Fibroblast of skin of left biceps (primary cell): ENCODE data around the gene CEP350.
"Not testable (repeated sequence)": the region's sequence is repeated elsewhere in the genome, so short reads cannot be mapped to it uniquely, and the experiment has no call there.

Source experiments
- DNase-seq, 2 experiments: peaks; one replicate each; pipeline ENCODE4 v3.0.0-alpha.2; 2013; ENCODE audit warnings: low read depth in 2 of 2

The CEP350 gene

DNA sequence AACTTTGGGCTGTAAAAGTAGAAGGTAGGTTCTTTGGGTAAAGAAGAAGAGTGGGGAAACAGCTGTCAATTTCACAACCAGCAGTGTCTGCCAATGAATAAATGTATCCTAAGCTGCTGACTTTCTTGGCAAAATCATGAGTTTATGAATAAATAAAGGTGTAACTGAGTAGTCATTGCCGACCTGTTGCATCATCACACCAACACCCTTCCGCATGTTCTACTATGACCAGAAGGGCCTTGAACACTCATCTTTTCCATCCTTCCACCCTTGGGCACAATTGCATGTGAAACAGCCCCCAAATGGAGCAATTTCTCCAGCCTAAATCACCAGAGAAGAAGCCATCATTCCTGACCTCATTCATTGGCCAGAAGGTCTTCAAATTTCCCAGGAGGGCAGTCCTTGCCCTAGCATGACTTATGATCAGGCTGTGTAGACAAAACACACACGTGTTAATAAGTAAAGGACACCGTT, 168.9 kb downstream of the CEP350 start:
- no peak for DNase-seq

DNA sequence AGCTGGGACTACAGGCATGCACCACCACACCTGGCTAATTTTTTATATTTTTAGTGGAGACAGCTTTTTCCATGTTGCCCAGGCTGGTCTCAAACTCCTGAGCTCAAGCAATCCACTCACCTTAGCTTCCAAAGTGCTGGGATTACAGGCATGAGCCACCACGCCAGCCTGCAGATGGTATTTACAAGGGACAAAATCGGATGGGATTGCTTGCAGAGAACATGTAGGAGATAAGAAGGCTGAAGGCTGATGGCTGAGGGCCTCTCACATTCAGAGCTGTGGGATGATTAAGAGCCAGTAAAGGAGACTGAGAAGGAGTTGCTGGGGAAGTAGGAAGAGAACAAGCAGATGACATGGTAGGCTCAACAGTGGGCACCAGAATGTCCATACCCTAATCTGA, 176.0 kb downstream of the CEP350 start:
- no peak for DNase-seq

DNA sequence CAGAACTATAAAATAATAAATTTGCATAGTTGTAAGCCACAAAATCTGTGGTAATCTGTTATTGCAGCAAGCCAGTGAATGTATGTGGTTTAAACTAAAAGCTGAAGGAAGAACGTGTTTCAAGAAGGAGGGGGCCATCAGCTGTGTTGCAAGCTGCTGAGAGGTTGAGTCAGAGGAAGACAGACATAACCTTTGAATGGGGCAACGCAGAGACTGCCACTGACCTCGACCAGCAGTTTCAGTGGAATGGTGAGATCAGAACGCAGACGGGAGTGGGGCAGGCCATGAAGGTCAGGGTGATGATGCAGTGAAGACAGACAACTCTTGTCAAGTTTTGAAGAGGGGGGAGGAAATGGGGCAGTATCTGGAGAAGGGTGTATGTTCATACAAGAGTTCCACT, 176.9 kb downstream of the CEP350 start:
- DNase-seq: peak; percentile 65 to 66

DNA sequence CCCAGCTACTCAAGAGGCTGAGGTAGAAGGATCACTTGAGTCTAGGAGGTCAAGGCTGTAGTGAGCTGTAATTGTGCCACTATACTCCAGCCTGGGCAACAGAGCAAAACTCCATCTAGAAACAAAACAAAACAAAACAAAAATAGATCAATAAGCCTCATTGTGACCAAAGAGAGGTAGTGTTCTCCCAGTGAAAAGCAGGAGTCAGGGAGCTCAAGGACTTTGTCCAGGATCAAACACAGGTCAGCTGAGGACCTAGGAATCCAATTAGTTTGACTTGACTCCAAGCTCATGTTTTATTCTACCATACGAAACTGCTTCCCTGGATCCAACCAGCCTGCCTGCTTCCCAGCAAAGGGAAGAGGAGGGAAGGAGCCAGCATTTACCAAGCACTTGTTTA, 178.6 kb downstream of the CEP350 start:
- DNase-seq: no peak

DNA sequence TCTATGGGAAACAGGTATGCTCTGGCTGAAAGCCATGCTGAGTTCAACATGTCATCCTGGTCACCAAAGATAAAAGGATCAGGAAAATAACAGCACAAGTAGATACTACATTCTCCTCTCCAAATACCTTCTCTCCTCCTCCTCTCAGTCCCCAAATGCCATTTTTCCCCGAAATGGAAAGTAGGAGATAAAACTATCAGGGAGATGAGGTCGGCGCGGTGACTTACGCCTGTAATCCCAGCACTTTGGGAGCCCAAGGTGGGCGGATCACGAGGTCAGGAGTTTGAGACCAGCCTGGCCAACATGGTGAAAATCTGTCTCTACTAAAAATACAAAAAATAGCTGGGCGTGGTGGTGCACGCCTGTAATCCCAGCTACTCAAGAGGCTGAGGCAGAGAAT, 179.1 kb downstream of the CEP350 start:
- DNase-seq: not testable (repeated sequence)

DNA sequence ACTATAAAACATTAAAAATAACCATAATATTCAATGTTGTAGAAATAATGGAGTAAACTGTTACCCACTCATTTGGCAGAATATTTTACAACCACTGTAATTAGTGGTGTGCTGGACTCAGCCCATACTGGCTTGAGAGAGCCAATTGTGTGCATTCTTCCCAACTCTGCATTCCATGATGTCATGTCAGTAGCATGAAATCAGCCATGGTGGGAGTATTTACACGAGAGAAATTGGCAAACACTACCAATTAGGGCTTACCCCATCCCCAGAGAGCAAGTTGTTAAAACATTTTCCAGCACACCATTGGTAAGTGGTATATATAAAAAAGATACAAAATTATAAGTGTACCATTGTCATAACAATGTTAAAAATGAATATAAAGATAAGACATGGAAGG, 180.9 kb downstream of the CEP350 start:
- DNase-seq: no peak

DNA sequence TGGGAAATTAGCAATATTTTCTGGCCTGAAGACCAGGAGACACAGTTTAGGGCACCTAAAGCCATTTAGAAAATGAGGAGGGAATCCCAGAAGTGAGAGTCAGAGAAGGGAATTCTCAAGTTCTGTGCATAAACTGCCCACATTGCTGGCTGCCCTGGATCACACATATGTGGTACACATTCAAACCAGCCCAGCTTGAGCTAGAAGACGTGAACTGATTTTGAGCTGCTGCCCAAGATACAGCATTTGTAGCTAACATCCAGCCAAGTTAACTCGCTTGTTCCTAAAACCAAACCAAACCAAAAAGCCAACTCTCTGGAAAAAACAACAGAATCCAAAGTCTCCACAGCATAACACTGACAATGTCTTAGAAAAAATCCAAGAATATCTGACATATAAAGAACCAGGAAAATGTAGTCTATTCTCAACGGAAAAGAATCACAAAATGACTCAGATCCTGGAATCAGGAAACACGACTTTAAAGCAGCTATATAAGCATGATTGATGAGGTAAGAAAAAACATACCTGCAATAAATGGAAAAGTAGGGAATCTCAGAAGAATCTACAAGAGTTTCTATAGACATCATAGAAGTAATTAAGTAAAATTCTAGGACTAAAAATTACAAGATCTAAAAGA, 181.8 kb downstream of the CEP350 start:
- no peak for DNase-seq

DNA sequence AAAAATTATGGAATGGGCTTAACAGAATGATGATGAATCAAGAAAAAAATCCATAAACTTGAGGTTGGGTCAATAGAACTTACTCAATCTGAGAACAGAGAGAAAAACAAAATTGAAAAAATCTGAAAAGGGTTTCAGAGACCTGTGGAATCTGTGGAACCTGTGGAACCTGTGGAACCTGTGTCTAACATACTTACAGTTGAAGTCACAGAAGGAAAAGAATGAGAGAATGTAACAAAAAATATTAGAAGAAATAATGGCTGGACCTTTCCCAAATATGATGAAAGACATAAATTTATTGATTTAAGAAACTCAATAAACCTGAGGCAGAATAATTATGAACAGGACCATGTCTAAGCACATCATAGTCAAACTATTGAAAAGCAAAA, 182.4 kb downstream of the CEP350 start:
- DNase-seq: no peak

DNA sequence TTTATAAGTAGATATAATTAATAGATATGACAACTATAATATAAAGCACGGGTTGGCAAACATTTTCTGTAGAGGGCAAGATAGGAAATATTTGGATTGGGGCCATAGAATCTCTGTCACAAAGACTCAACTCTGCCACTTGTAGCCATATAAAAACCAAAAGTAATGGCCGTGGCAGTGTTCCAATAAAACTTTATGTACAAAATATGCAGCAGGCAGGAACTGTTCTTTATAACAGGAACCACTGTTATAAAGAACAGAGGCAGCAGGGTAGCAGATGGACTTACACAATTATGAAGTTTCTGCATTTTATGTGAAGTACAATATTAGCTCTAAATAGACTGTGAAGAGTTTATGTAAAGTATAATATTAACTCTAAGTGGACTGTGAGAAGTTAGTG, 183.2 kb downstream of the CEP350 start:
- no peak for DNase-seq

DNA sequence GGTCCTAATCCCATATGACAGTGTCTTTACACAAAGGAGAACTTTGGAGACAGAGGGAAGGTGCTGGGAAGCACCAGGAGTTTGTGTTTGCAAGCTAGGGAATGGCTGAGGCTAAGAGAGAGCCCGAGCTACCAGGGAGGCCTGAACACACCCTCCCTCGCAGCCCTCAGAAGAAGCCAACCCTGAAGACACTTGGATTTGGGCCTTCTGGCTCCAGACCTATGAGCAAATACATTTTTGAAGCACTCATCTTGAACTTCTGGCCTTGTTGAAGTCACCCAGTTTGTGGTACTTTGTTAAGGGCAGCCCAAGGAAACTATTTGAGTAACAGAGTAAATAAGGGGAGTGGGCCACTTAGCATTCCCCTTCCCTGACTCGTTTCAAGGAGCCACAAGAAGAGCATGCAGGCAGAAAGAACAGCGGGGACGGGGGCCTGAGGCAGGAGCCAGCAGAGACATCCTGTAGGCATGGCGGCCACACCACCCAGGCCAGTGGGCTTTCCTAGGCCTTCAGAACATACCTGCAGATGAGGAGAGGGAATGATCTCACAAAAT, 186.8 kb downstream of the CEP350 start:
- DNase-seq: no peak

DNA sequence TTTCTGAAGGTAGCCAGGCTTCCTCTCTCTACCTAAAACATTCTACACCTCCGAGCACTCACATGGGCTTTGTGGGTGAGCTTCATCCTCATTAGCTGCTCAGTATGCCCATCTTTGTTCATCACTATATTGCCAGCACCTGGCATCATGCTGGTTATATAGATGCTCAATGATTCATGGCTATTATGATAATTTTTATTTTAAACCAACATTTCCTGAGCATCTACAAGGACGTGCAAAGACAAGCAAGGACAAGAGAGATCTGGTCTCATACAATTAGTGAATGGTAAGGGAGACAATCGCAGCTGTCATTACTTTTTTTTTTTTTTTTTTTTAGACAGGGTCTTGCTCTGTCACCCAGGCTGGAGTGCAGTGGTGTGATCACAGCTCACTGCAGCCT, 188.7 kb downstream of the CEP350 start:
- DNase-seq: no peak

DNA sequence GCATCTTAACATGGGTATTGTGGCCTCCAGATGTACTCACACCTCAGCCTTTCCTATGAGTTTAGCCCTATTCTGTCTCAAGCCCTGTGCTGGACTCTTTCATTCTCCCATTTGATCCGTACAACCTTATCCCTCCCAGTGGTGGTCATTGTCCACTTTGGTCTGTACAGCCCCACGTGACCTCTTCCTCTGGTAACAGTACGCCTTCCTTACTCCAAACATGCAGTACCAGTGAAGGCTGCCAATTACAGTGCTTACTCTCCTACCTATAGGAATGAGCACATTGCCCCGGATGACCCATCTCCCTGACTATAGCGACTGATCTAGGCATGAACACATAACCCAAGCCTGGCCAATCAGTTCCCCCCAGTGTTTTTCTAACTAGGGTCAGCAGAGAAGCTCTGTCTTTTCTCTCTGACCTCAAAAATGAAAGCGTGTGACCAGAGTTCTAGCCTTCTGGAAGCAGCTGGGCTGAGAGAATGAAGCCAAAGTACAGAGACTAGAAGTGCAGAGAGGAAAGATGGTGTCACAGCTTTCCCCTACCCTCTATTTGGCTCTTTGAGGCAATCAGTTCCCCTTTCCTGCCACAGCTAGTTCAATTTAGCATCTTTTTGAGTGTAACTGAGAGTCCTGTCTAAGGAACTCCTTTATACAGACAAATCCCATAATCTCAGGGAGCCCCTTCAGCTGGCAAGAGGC, 190.2 kb downstream of the CEP350 start:
- no peak for DNase-seq

DNA sequence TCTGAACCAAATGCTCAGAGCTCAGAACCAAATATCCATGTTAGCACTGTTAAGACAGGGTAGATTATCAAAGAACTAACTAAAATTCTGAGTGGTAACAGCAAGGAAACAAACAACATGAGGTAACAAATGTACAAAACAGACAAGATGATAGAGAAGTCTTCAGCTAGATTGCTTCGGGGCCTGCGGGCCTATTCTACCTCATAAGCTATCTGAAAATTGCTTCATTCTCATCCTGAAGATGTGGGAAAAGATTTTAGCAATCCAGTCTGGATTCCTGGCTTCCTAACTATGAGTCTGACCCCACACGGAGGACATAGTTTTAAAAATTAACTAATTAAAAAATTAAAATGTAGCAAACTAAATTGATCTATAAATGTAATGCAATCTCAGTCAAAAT, 190.8 kb downstream of the CEP350 start:
- DNase-seq: no peak

DNA sequence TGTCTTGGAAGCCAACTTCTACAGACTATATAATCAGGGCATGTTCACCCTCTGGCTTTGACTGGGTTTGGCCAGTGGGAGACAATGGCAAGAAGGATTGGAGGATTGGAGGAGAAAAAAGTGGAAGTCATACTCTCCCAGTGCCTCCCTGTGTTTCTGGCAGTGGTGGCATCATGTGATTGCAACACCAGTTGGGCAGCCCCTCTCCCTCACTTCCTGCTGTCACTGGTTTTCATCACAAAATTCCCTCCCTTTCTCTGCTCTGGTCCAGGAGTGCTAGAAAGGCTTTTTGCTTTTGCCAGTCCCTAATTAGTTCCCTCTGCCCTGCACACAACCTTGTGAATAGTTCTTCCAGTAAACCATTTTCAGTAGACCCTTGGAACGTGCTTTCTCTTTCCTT, 196.4 kb downstream of the CEP350 start:
- DNase-seq: no peak

DNA sequence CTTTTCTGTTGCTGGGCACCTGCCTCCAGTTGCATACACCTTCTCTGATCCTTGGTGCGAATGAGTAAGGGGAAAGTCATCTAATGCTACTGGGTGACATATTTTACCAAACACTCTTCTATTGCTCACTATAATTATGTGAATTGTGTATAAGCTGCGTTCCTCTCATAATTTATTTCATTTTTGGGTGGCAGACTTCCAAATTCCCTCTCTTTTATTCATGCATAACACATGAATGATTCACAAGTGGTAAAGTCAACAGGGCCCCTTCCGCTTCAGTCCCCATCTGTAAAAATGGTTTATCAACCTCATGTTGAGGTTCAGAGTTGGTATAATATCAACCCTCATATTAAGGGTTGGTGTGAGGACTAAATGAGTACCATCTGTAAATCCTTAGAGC, 196.9 kb downstream of the CEP350 start:
- DNase-seq: peak; percentile 82

DNA sequence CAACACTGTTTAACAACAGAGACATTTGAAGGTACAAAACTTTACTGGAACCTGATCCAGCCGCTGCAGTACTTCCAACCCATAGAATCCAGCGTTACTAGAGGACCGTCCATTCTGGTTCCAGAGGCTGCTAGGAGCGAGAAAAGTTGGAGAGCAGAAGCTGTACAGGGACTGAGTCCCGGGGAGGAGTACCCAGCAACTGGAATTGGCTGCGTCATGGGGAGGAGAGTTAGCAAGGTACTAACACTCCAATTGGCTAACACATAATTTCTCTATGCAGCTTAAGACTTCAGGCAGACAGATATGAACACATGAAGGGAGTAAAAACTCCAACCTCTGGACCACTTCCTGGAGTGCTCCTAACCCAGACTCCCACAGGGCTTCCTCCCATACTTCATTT, 198.0 kb downstream of the CEP350 start:
- no peak for DNase-seq

DNA sequence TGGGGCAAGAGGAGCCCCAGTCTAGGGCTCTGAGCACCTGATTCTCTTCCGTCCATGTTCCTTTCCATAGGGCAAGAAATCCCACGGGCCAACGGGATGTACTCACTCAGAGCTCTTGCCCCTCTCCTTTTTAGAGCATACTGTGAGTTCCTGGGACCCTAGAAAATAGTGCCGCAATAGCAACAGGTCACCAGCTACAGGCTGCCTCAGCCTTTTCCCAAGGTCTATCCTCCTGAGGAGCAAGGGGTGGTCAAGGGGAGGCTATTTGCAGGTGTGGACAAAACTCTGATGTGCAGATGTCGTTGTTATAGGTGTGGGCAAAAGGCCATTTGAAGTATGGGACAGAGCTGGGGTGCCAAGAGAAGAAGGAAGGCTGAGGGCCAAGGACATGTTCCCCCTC, 198.4 kb downstream of the CEP350 start:
- DNase-seq: no peak

DNA sequence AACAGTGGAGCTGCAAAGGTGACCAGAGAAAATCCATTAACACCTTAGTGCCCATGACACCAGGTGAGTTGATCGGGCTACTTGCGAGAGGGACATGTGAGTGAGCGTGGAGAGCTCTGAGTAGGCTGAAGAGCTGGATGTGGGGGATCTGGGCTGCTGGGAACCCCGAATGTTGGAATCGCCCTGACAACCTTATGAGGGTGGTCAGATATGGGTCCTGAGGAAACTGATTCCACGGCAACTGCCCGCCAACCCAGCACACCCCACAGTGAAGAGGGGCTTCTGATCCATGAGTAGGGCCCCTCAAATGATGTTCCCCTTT, 199.4 kb downstream of the CEP350 start:
- no peak for DNase-seq

DNA sequence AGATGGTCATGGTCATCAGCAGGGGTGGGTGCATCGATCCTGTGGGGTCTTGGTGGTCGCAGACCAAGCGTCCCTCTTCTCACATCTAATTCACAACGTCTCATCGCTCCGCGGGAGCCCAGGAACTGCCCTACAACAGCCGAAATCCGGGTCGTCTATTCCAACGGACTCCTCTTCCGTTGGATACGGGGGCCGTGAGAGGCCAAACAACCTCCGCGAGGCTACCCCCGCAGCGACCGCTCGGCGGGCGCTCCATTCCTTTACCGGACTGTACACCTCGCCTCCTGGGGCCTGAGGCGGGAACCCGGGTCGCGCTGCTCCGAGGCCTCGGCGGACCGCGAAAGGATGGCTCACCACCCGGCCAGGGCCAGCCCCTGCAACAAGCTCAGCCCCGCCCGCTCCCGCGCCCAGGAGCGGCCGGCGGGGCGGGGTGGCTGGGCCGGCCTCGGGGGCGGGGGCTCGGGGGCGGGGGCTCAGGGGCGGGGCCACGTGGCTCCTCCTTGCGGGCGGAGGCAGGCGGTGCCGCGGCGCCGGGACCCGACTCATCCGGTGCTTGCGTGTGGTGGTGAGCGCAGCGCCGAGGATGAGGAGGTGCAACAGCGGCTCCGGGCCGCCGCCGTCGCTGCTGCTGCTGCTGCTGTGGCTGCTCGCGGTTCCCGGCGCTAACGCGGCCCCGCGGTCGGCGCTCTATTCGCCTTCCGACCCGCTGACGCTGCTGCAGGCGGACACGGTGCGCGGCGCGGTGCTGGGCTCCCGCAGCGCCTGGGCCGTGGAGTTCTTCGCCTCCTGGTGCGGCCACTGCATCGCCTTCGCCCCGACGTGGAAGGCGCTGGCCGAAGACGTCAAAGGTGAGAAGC, 199.9 kb downstream of the CEP350 start, which contains the start of gene QSOX1:
QSOX1 (plus strand) TSS at position 545 of the 857 bp plus-strand sequence; CDS start at position 584, 39 bp downstream.
- peak; percentile 65 to 66 for DNase-seq

DNA sequence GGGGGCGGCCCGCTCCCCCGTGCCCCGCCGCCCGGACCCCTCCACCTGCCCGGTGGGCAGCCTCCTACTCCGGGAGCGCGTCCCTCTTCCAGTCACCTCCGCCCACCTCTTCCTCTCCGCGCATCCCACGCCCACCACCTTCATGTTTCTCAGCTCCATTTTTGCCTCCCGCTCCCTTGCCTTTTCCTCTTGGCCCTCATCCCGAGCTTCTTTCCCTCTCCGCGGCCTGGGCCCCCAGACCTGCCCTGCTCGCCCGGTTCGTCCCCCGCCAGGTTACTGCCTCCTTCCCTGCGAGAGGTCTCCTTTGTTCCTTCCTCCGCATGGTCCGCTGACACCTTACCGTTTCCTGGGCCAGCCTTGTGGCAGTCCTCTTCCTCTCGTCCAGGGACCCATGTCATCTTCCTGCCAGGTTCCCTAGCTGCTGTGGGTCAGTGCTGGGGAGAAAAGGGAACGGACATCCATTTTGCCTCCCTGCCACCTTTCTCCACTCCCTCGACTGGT, 200.6 kb downstream of the CEP350 start:
- no peak for DNase-seq

DNA sequence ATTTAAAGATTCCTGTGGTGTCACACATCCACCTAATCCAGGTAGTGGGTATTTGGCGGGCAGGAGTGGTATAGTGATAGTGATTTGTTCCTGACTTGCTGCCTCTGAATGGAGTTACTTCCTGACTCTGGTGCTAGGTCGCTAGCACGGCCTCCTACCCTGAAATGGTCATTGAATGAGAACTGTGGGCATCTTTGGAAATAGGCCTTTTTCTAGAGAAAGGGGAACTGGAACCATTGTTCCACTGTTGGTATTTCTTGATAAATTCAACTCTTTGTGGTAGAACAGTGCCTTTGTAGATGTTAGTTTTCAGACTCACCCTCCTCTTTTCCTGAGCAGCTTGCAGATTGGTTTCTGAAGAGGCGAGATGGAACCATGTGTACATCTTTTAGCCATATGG, 201.6 kb downstream of the CEP350 start:
- no peak for DNase-seq

DNA sequence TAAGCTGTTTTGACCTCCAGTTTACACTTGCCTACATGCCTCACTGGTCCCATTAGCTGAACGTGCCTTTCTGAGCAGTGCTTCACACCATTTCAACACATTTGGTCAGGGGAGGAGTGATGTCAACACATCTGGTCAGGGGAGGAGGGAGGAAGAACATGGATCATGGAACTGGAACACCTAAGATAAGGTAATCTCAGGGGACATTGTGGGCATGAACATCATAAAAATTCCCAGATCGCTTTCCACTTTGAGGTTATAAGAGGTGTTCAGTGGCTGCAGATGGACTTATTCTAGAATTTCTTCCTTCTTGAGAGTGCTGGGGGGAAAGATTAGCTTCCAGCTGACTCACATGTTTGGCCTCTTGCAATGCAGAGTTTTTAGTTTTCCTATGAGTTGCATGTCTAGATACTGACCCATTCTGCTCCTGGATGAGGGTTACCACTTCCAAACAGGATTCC, 202.1 kb downstream of the CEP350 start:
- peak; percentile 40 to 43 for DNase-seq
